ENCODE measurements around the gene COL4A1.

Gene COL4A1

GRCh38 chr13:110275931-110276552 lies 30.9 kb downstream of the COL4A1 start:
- no peak overlapping the region for H3K4me3 ChIP-seq (ENCODE audit: low read length)
- H3F3A ChIP-seq (ENCODE audit: insufficient read depth, low read length) = no peaks in the 10 kb centered on the region
- no peaks in the 10 kb centered on the region for H3K36me3 ChIP-seq (replicated peaks; ENCODE audit: insufficient read depth, low read length)
- H4K20me1 ChIP-seq (ENCODE audit: insufficient read depth, low read length) = no peaks in the 10 kb centered on the region
- H3K27ac ChIP-seq (ENCODE audit: low read length) = no peak overlapping the region
- H3K79me2 ChIP-seq (ENCODE audit: low read length) = no peaks in the 10 kb centered on the region
- H3K27me3 ChIP-seq (replicated peaks; ENCODE audit: insufficient read depth, low read length) = no peaks in the 10 kb centered on the region
- no peaks in the 10 kb centered on the region for H3K4me1 ChIP-seq (ENCODE audit: low read length)
- DNase-seq = no peak
- no peak overlapping the region for H3K9ac ChIP-seq (ENCODE audit: low read length)
- H3K9me2 ChIP-seq (replicated peaks; ENCODE audit: insufficient read depth, low read length) = no peaks in the 10 kb centered on the region
- TF ChIP-seq EZH2 (optimal IDR thresholded peaks at IDR 0.05; ENCODE audit: low read depth, low read length) (no peak), EZH2phosphoT487 (IDR thresholded peaks at IDR 0.05; ENCODE audit: low read length) (no peak), CTCF (IDR thresholded peaks at IDR 0.05; ENCODE audit: low read length) (no peak)
- no peak overlapping the region for H3K4me2 ChIP-seq (ENCODE audit: low read depth, low read length)
- H3K9me3 ChIP-seq (replicated peaks; ENCODE audit: insufficient read depth, low read length) = no peaks in the 10 kb centered on the region
- H2AFZ ChIP-seq (ENCODE audit: low read length) = no peak overlapping the region

GRCh38 chr13:110274687-110275086 lies 32.3 kb downstream of the COL4A1 start:
- DNase-seq = no peak
- no peak for TF ChIP-seq EZH2phosphoT487 (IDR thresholded peaks at IDR 0.05; ENCODE audit: low read length)
- TF ChIP-seq CTCF (IDR thresholded peaks at IDR 0.05; ENCODE audit: low read length) = no peak
- TF ChIP-seq EZH2 (optimal IDR thresholded peaks at IDR 0.05; ENCODE audit: low read depth, low read length) = no peak
- Histone ChIP-seq H3F3A (ENCODE audit: insufficient read depth, low read length) (no peaks in the 10 kb centered on the region), H3K9ac (ENCODE audit: low read length) (no peak overlapping the region), H3K4me3 (ENCODE audit: low read length) (no peak overlapping the region), H3K79me2 (ENCODE audit: low read length) (no peaks in the 10 kb centered on the region), H3K36me3 (replicated peaks; ENCODE audit: insufficient read depth, low read length) (no peaks in the 10 kb centered on the region), H2AFZ (ENCODE audit: low read length) (no peak overlapping the region), H3K27me3 (replicated peaks; ENCODE audit: insufficient read depth, low read length) (no peaks in the 10 kb centered on the region), H3K9me3 (replicated peaks; ENCODE audit: insufficient read depth, low read length) (no peaks in the 10 kb centered on the region), H3K4me1 (ENCODE audit: low read length) (no peaks in the 10 kb centered on the region), H3K27ac (ENCODE audit: low read length) (no peak overlapping the region), H3K9me2 (replicated peaks; ENCODE audit: insufficient read depth, low read length) (no peaks in the 10 kb centered on the region), H3K4me2 (ENCODE audit: low read depth, low read length) (no peak overlapping the region), H4K20me1 (ENCODE audit: insufficient read depth, low read length) (no peaks in the 10 kb centered on the region)

- no peaks in the 10 kb centered on the region for H3K79me2 ChIP-seq (ENCODE audit: low read length)
- H3K9ac ChIP-seq (ENCODE audit: low read length) = no peak overlapping the region
These were observed 33.7 kb downstream of the COL4A1 start for GRCh38 chr13:110273254-110273653.

GRCh38 chr13:110272651-110273050 lies 34.3 kb downstream of the COL4A1 start:
- Histone ChIP-seq H2AFZ (ENCODE audit: low read length) (no peak overlapping the region), H3F3A (ENCODE audit: insufficient read depth, low read length) (no peaks in the 10 kb centered on the region), H3K4me2 (ENCODE audit: low read depth, low read length) (no peak overlapping the region), H3K27ac (ENCODE audit: low read length) (no peak overlapping the region), H3K9ac (ENCODE audit: low read length) (no peak overlapping the region), H3K4me1 (ENCODE audit: low read length) (no peaks in the 10 kb centered on the region), H3K9me3 (replicated peaks; ENCODE audit: insufficient read depth, low read length) (no peaks in the 10 kb centered on the region), H3K9me2 (replicated peaks; ENCODE audit: insufficient read depth, low read length) (no peaks in the 10 kb centered on the region), H3K79me2 (ENCODE audit: low read length) (no peaks in the 10 kb centered on the region), H3K4me3 (ENCODE audit: low read length) (no peak overlapping the region), H3K36me3 (replicated peaks; ENCODE audit: insufficient read depth, low read length) (no peaks in the 10 kb centered on the region), H4K20me1 (ENCODE audit: insufficient read depth, low read length) (no peaks in the 10 kb centered on the region), H3K27me3 (replicated peaks; ENCODE audit: insufficient read depth, low read length) (no peaks in the 10 kb centered on the region)
- TF ChIP-seq EZH2phosphoT487 (IDR thresholded peaks at IDR 0.05; ENCODE audit: low read length) = no peak
- no peak for TF ChIP-seq EZH2 (optimal IDR thresholded peaks at IDR 0.05; ENCODE audit: low read depth, low read length)
- no peak for TF ChIP-seq CTCF (IDR thresholded peaks at IDR 0.05; ENCODE audit: low read length)
- DNase-seq = no peak

More at GRCh38 chr13:110273254-110273653, 33.7 kb downstream of the COL4A1 start:
- H4K20me1 ChIP-seq (ENCODE audit: insufficient read depth, low read length) = no peaks in the 10 kb centered on the region
- no peaks in the 10 kb centered on the region for H3K4me1 ChIP-seq (ENCODE audit: low read length)
- H3K9me3 ChIP-seq (replicated peaks; ENCODE audit: insufficient read depth, low read length) = no peaks in the 10 kb centered on the region
- H3F3A ChIP-seq (ENCODE audit: insufficient read depth, low read length) = no peaks in the 10 kb centered on the region
- no peak overlapping the region for H3K27ac ChIP-seq (ENCODE audit: low read length)
- H3K36me3 ChIP-seq (replicated peaks; ENCODE audit: insufficient read depth, low read length) = no peaks in the 10 kb centered on the region
- no peaks in the 10 kb centered on the region for H3K9me2 ChIP-seq (replicated peaks; ENCODE audit: insufficient read depth, low read length)
- no peak for DNase-seq
- H3K27me3 ChIP-seq (replicated peaks; ENCODE audit: insufficient read depth, low read length) = no peaks in the 10 kb centered on the region
- H3K4me2 ChIP-seq (ENCODE audit: low read depth, low read length) = no peak overlapping the region
- H3K4me3 ChIP-seq (ENCODE audit: low read length) = no peak overlapping the region
- no peak overlapping the region for H2AFZ ChIP-seq (ENCODE audit: low read length)
- TF ChIP-seq EZH2 (optimal IDR thresholded peaks at IDR 0.05; ENCODE audit: low read depth, low read length) (no peak), EZH2phosphoT487 (IDR thresholded peaks at IDR 0.05; ENCODE audit: low read length) (no peak)

Data from MM.1S (cell line).